WTC11 (cell line): ENCODE results near the gene LRRC17. TPM values are rescaled to one million over a fixed set of nuclear protein-coding genes. Genes with fewer than 3 reads are reported as not detected.

Experiments
- ATAC-seq: fragments of 200-7000 bp; cut with Tn5 transposase; 2 replicates; pipeline ENCODE4 v1.10.0; 2021; ENCODE audit warnings: mild to moderate bottlenecking, moderate library complexity
- CTCF ChIA-PET: fragments of 300-600 bp; sonication (Branson Sonifier 250); formaldehyde crosslinking; loops from one replicate; lab custom pipeline; 2021; ENCODE audit warnings: antibody characterized with exemption; lab: Charles Lee
- POLR2A ChIA-PET: fragments of 350-600 bp; sonication (Branson Sonifier 250); formaldehyde crosslinking; loops from one replicate; lab custom pipeline; 2021; ENCODE audit warnings: antibody characterized with exemption; lab: Charles Lee
- DNase-seq: peaks from one replicate; pipeline ENCODE4 v3.0.0; 2021; ENCODE audit warnings: low spot score
- H3K27ac Mint-ChIP-seq: 2 replicates; pipeline ENCODE4 v1.8.0; 2021; ENCODE audit warnings: mixed read lengths
- H3K27me3 Mint-ChIP-seq: 2 replicates; pipeline ENCODE4 v1.8.0; 2021; ENCODE audit warnings: low read depth, mild to moderate bottlenecking, moderate library complexity, mixed read lengths
- H3K36me3 Mint-ChIP-seq: 2 replicates; pipeline ENCODE4 v1.8.0; 2021; ENCODE audit warnings: mixed read lengths
- H3K4me1 Mint-ChIP-seq: 2 replicates; pipeline ENCODE4 v1.8.0; 2022; ENCODE audit warnings: mixed read lengths
- H3K4me3 Mint-ChIP-seq: 2 replicates; pipeline ENCODE4 v1.8.0; 2021; ENCODE audit warnings: mild to moderate bottlenecking, moderate library complexity, mixed read lengths
- H3K9me3 Mint-ChIP-seq: 2 replicates; pipeline ENCODE4 v1.8.0; 2021; ENCODE audit warnings: mixed read lengths
- ATF2 ChIP-seq: sonication (generic); formaldehyde crosslinking; IDR thresholded peaks from 2 replicates; pipeline ENCODE4 v1.8.1; 2022; ENCODE audit warnings: low read depth, missing genetic modification reagents, borderline replicate concordance
- ETV6 ChIP-seq: sonication (generic); formaldehyde crosslinking; IDR thresholded peaks from 2 replicates; pipeline ENCODE4 v1.8.1; 2022; ENCODE audit warnings: mild to moderate bottlenecking, missing genetic modification reagents
- FOXP1 ChIP-seq: sonication (generic); formaldehyde crosslinking; IDR thresholded peaks from 2 replicates; pipeline ENCODE4 v1.8.0; 2022; ENCODE audit warnings: missing genetic modification reagents, mild to moderate bottlenecking, moderate library complexity, borderline replicate concordance
- IRF2 ChIP-seq: sonication (generic); formaldehyde crosslinking; IDR thresholded peaks from 2 replicates; pipeline ENCODE4 v1.8.0; 2022; ENCODE audit warnings: low read depth, missing genetic modification reagents, borderline replicate concordance
- JUN ChIP-seq: sonication (generic); formaldehyde crosslinking; IDR thresholded peaks from 2 replicates; pipeline ENCODE4 v1.8.0; 2023; ENCODE audit warnings: mild to moderate bottlenecking, missing genetic modification reagents
- MXD4 ChIP-seq: fragments of 250-450 bp; sonication (Bioruptor Pico); IDR thresholded peaks from 2 replicates; pipeline ENCODE4 v1.8.0; 2021; ENCODE audit warnings: mild to moderate bottlenecking, moderate library complexity, borderline replicate concordance
- NR3C1 ChIP-seq: sonication (generic); formaldehyde crosslinking; conservative IDR thresholded peaks from 2 replicates; pipeline ENCODE4 v1.8.1; 2023; ENCODE audit warnings: low read depth, mild to moderate bottlenecking, missing genetic modification reagents
- ZNF232 ChIP-seq: sonication (generic); formaldehyde crosslinking; IDR thresholded peaks from 2 replicates; pipeline ENCODE4 v1.8.0; 2022; ENCODE audit warnings: mild to moderate bottlenecking, missing genetic modification reagents
- ZNF263 ChIP-seq: sonication (generic); formaldehyde crosslinking; IDR thresholded peaks from 2 replicates; pipeline ENCODE4 v1.8.1; 2022; ENCODE audit warnings: low read depth, mild to moderate bottlenecking, moderate library complexity, missing genetic modification reagents
- ZNF425 ChIP-seq: fragments of 250-450 bp; sonication (Bioruptor Pico); conservative IDR thresholded peaks from 2 replicates; pipeline ENCODE4 v1.9.0; 2021; ENCODE audit warnings: mild to moderate bottlenecking
- total RNA-seq: library from RNA; stranded (reverse); gene quantifications from 3 replicates; pipeline ENCODE4 v1.2.3, GENCODE V29; 2021
- TF ChIP-seq, protein P1 (sequence below): sonication (generic); formaldehyde crosslinking; IDR thresholded peaks from 2 replicates; pipeline ENCODE4 v1.8.0; 2022; ENCODE audit warnings: missing genetic modification reagents
- TF ChIP-seq, protein P2 (sequence below): fragments of 200-600 bp; IDR thresholded peaks from 2 replicates; pipeline ENCODE4 v1.8.0; 2022; ENCODE audit warnings: antibody characterized with exemption
- TF ChIP-seq, protein P3 (sequence below): sonication (generic); formaldehyde crosslinking; IDR thresholded peaks from 2 replicates; pipeline ENCODE4 v1.8.0; 2023; ENCODE audit warnings: missing genetic modification reagents, mild to moderate bottlenecking, borderline replicate concordance

Gene LRRC17
- total RNA-seq, 1 experiment from 2014 or later = 1.6 TPM

DNA sequence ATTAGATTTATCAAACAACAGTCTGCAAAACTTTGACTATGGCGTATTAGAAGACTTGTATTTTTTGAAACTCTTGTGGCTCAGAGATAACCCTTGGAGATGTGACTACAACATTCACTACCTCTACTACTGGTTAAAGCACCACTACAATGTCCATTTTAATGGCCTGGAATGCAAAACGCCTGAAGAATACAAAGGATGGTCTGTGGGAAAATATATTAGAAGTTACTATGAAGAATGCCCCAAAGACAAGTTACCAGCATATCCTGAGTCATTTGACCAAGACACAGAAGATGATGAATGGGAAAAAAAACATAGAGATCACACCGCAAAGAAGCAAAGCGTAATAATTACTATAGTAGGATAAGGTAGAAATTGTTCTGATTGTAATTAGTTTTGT, 31.4 kb downstream of the LRRC17 start:
- DNase-seq (no peak), ATAC-seq (no peak; the same call in 1 of the 2 replicates)
- H3K36me3 Mint-ChIP-seq = no peaks in the 10 kb centered on the region

DNA sequence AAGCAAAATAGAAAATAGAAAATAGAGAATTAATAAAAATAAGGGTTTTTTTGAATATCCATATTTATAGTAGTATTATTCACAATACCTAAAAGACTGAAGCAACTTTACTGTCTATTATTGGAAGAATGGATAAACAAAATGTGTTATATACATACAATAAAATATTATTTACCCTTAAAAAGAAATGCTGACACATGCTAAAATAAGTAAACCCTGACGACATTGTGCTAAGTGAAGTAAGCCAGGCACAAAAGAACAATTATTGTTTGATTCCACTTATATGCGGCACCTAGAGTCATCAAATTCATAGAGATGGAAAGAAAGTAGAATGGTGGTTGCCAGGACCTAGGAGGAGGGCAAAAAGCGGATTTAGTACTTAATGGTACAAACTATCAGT, 39.0 kb downstream of the LRRC17 start:
- TF ChIP-seq ETV6 (no peak), ZNF425 (CRISPR knock-in tag) (no peak), JUN (CRISPR knock-in tag) (no peak)
- TF ChIP-seq, protein P1, sequence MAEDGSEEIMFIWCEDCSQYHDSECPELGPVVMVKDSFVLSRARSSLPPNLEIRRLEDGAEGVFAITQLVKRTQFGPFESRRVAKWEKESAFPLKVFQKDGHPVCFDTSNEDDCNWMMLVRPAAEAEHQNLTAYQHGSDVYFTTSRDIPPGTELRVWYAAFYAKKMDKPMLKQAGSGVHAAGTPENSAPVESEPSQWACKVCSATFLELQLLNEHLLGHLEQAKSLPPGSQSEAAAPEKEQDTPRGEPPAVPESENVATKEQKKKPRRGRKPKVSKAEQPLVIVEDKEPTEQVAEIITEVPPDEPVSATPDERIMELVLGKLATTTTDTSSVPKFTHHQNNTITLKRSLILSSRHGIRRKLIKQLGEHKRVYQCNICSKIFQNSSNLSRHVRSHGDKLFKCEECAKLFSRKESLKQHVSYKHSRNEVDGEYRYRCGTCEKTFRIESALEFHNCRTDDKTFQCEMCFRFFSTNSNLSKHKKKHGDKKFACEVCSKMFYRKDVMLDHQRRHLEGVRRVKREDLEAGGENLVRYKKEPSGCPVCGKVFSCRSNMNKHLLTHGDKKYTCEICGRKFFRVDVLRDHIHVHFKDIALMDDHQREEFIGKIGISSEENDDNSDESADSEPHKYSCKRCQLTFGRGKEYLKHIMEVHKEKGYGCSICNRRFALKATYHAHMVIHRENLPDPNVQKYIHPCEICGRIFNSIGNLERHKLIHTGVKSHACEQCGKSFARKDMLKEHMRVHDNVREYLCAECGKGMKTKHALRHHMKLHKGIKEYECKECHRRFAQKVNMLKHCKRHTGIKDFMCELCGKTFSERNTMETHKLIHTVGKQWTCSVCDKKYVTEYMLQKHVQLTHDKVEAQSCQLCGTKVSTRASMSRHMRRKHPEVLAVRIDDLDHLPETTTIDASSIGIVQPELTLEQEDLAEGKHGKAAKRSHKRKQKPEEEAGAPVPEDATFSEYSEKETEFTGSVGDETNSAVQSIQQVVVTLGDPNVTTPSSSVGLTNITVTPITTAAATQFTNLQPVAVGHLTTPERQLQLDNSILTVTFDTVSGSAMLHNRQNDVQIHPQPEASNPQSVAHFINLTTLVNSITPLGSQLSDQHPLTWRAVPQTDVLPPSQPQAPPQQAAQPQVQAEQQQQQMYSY (CRISPR knock-in tag) = no peak
- no peak overlapping the region for H3K27ac Mint-ChIP-seq
- ChIA-PET POLR2A (no interaction called here), CTCF (no interaction called here)
- peaks cover 42% of the 10 kb centered on the region for H3K9me3 Mint-ChIP-seq
- H3K36me3 Mint-ChIP-seq = peaks cover 23% of the 10 kb centered on the region
- no peaks in the 10 kb centered on the region for H3K4me1 Mint-ChIP-seq
- ATAC-seq (no peak), DNase-seq (no peak)
- H3K27me3 Mint-ChIP-seq = no peaks in the 10 kb centered on the region
- H3K4me3 Mint-ChIP-seq = no peak overlapping the region

More for the DNA sequence above, 31.4 kb downstream of the LRRC17 start:
- no peak overlapping the region for H3K27ac Mint-ChIP-seq
- ChIA-PET CTCF (no interaction called here), POLR2A (no interaction called here)
- no peak for TF ChIP-seq MXD4 (CRISPR knock-in tag)
- TF ChIP-seq IRF2 (CRISPR knock-in tag) = no peak
- no peak for TF ChIP-seq ATF2 (CRISPR knock-in tag)
- no peak for TF ChIP-seq ZNF232
- TF ChIP-seq, protein P2, sequence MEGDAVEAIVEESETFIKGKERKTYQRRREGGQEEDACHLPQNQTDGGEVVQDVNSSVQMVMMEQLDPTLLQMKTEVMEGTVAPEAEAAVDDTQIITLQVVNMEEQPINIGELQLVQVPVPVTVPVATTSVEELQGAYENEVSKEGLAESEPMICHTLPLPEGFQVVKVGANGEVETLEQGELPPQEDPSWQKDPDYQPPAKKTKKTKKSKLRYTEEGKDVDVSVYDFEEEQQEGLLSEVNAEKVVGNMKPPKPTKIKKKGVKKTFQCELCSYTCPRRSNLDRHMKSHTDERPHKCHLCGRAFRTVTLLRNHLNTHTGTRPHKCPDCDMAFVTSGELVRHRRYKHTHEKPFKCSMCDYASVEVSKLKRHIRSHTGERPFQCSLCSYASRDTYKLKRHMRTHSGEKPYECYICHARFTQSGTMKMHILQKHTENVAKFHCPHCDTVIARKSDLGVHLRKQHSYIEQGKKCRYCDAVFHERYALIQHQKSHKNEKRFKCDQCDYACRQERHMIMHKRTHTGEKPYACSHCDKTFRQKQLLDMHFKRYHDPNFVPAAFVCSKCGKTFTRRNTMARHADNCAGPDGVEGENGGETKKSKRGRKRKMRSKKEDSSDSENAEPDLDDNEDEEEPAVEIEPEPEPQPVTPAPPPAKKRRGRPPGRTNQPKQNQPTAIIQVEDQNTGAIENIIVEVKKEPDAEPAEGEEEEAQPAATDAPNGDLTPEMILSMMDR = no peak
- no peak for TF ChIP-seq NR3C1 (CRISPR knock-in tag)
- no peak for TF ChIP-seq ZNF263 (CRISPR knock-in tag)
- TF ChIP-seq, protein P3, sequence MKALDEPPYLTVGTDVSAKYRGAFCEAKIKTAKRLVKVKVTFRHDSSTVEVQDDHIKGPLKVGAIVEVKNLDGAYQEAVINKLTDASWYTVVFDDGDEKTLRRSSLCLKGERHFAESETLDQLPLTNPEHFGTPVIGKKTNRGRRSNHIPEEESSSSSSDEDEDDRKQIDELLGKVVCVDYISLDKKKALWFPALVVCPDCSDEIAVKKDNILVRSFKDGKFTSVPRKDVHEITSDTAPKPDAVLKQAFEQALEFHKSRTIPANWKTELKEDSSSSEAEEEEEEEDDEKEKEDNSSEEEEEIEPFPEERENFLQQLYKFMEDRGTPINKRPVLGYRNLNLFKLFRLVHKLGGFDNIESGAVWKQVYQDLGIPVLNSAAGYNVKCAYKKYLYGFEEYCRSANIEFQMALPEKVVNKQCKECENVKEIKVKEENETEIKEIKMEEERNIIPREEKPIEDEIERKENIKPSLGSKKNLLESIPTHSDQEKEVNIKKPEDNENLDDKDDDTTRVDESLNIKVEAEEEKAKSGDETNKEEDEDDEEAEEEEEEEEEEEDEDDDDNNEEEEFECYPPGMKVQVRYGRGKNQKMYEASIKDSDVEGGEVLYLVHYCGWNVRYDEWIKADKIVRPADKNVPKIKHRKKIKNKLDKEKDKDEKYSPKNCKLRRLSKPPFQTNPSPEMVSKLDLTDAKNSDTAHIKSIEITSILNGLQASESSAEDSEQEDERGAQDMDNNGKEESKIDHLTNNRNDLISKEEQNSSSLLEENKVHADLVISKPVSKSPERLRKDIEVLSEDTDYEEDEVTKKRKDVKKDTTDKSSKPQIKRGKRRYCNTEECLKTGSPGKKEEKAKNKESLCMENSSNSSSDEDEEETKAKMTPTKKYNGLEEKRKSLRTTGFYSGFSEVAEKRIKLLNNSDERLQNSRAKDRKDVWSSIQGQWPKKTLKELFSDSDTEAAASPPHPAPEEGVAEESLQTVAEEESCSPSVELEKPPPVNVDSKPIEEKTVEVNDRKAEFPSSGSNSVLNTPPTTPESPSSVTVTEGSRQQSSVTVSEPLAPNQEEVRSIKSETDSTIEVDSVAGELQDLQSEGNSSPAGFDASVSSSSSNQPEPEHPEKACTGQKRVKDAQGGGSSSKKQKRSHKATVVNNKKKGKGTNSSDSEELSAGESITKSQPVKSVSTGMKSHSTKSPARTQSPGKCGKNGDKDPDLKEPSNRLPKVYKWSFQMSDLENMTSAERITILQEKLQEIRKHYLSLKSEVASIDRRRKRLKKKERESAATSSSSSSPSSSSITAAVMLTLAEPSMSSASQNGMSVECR = no peak
- TF ChIP-seq FOXP1 (CRISPR knock-in tag) = no peak
- TF ChIP-seq, all 79 proteins: peak for 0
- peaks cover 45% of the 10 kb centered on the region for H3K4me1 Mint-ChIP-seq
- no peaks in the 10 kb centered on the region for H3K9me3 Mint-ChIP-seq
- no peak overlapping the region for H3K4me3 Mint-ChIP-seq
- no peaks in the 10 kb centered on the region for H3K27me3 Mint-ChIP-seq
